Liver (tissue), 9 donors: ENCODE measurements around the gene NUP43. TPM values are rescaled to one million over a fixed set of nuclear protein-coding genes. Genes with fewer than 3 reads are reported as not detected.

ENCODE experiments used
- DNase-seq: peaks from one replicate; pipeline ENCODE4 v3.0.0-alpha.2; 2017; ENCODE audit warnings: low spot score
- H3K27ac ChIP-seq, 2 donors: one replicate each; pipeline ENCODE4 v1.7.0; 2013; ENCODE audit warnings: inconsistent platforms in 2 of 2, low read length in 2 of 2, control low read depth in 1 of 2, low read depth in 1 of 2, mild to moderate bottlenecking in 1 of 2
- H3K27me3 ChIP-seq, 4 donors: one replicate each; pipeline versions ENCODE4 v1.6.1 to v1.7.0; 2013; ENCODE audit warnings: low read length in 3 of 4, inconsistent platforms in 1 of 4, mild to moderate bottlenecking in 1 of 4, moderate library complexity in 1 of 4; ENCODE audit not compliant: control insufficient read depth in 4 of 4, insufficient read depth in 4 of 4
- H3K36me3 ChIP-seq, 4 donors: one replicate each; pipeline versions ENCODE4 v1.6.1 to v1.7.0; 2013; ENCODE audit warnings: low read length in 3 of 4, mild to moderate bottlenecking in 3 of 4, low read depth in 1 of 4, moderate library complexity in 1 of 4; ENCODE audit not compliant: control insufficient read depth in 4 of 4, insufficient read depth in 3 of 4
- H3K4me1 ChIP-seq, 4 donors: one replicate each; pipeline versions ENCODE4 v1.6.1 to v1.7.0; 2013; ENCODE audit warnings: low read length in 3 of 4, mild to moderate bottlenecking in 3 of 4, moderate library complexity in 1 of 4; ENCODE audit not compliant: control insufficient read depth in 4 of 4, insufficient read depth in 4 of 4
- H3K4me3 ChIP-seq, 3 donors: one replicate each; pipeline versions ENCODE4 v1.6.1 to v1.7.0; 2013; ENCODE audit warnings: low read length in 3 of 3, control low read depth in 1 of 3, low read depth in 1 of 3, mild to moderate bottlenecking in 1 of 3
- H3K9ac ChIP-seq, 2 donors: one replicate each; pipeline ENCODE4 v1.7.0; 2013; ENCODE audit warnings: low read length in 2 of 2, mild to moderate bottlenecking in 2 of 2, moderate library complexity in 2 of 2, control low read depth in 1 of 2, low read depth in 1 of 2
- H3K9me3 ChIP-seq, 4 donors: one replicate each; pipeline versions ENCODE4 v1.6.1 to v1.7.0; 2013; ENCODE audit warnings: low read length in 3 of 4; ENCODE audit not compliant: control insufficient read depth in 4 of 4
- EGR1 ChIP-seq, 2 donors: IDR thresholded peaks; 2 replicates each; pipeline ENCODE4 v1.6.1; 2016 to 2018; ENCODE audit warnings: antibody characterized with exemption in 2 of 2, low read depth in 2 of 2
- FOXA1 ChIP-seq: IDR thresholded peaks from 2 replicates; pipeline ENCODE4 v1.6.1; 2016; ENCODE audit warnings: antibody characterized with exemption
- FOXA2 ChIP-seq: IDR thresholded peaks from 2 replicates; pipeline ENCODE4 v1.6.1; 2016; ENCODE audit warnings: antibody characterized with exemption
- GABPA ChIP-seq, 2 donors: IDR thresholded peaks in 1 of 2; conservative IDR thresholded peaks in 1 of 2; 2 replicates each; pipeline ENCODE4 v1.6.1; 2016; ENCODE audit warnings: antibody characterized with exemption in 2 of 2, mild to moderate bottlenecking in 1 of 2, moderate library complexity in 1 of 2
- HNF4A ChIP-seq, 2 donors: conservative IDR thresholded peaks; 2 replicates each; pipeline ENCODE4 v1.6.1; 2016; ENCODE audit warnings: antibody characterized with exemption in 2 of 2, mild to moderate bottlenecking in 2 of 2
- HNF4G ChIP-seq: IDR thresholded peaks from 2 replicates; pipeline ENCODE4 v1.6.1; 2016; ENCODE audit warnings: antibody characterized with exemption
- JUND ChIP-seq, 2 donors: IDR thresholded peaks; 2 replicates each; pipeline ENCODE4 v1.6.1; 2016; ENCODE audit warnings: antibody characterized with exemption in 2 of 2
- NR2F2 ChIP-seq: IDR thresholded peaks from 2 replicates; pipeline ENCODE4 v1.6.1; 2016; ENCODE audit warnings: antibody characterized with exemption
- RAD21 ChIP-seq, 2 donors: IDR thresholded peaks; 2 replicates each; pipeline ENCODE4 v1.6.1; 2016; ENCODE audit warnings: antibody characterized with exemption in 2 of 2, mild to moderate bottlenecking in 2 of 2
- RXRA ChIP-seq, 2 donors: IDR thresholded peaks; 2 replicates each; pipeline ENCODE4 v1.6.1; 2017 to 2018; ENCODE audit warnings: antibody characterized with exemption in 2 of 2, mild to moderate bottlenecking in 1 of 2
- SP1 ChIP-seq: IDR thresholded peaks from 2 replicates; pipeline ENCODE4 v1.6.1; 2018; ENCODE audit warnings: antibody characterized with exemption, mild to moderate bottlenecking
- TAF1 ChIP-seq: conservative IDR thresholded peaks from 2 replicates; pipeline ENCODE4 v1.6.1; 2016; ENCODE audit warnings: antibody characterized with exemption, mild to moderate bottlenecking
- YY1 ChIP-seq: IDR thresholded peaks from 2 replicates; pipeline ENCODE4 v1.6.1; 2016; ENCODE audit warnings: antibody characterized with exemption, mild to moderate bottlenecking
- WGBS: extraction: QIAGEN DNeasy Blood & Tissue Kit; methylation state at CpG from one replicate; pipeline ENCODE4 v1.1.7; 2013; 5-methylcytosine and 5-hydroxymethylcytosine counted together
- polyA plus RNA-seq, 2 donors: library from polyadenylated mRNA; stranded (reverse) in 1 of 2; unstranded in 1 of 2; fragments of 200-250 nt in 1 of 2; fragments of >200 nt in 1 of 2; fragmentation: Nextera tagmentation in 1 of 2; extraction: Ambion mirVana in 1 of 2; gene quantifications; one replicate each; pipeline versions ENCODE4 v1.2.1 to v1.2.3, GENCODE V29; 2013 to 2015
- total RNA-seq, 2 donors: library from RNA; depleted of rRNA; stranded (reverse); fragments of >200 nt; gene quantifications; one replicate each; pipeline ENCODE4 v1.2.3, GENCODE V29; 2014
- TF ChIP-seq, protein P1 (sequence below): IDR thresholded peaks from 2 replicates; pipeline ENCODE4 v1.6.1; 2016; ENCODE audit warnings: antibody characterized with exemption
- TF ChIP-seq, protein P2 (sequence below): IDR thresholded peaks from 2 replicates; pipeline ENCODE4 v1.6.1; 2016; ENCODE audit warnings: antibody characterized with exemption, mild to moderate bottlenecking
- TF ChIP-seq, protein P3 (sequence below): fragments of 150-350 bp; IDR thresholded peaks from 2 replicates; pipeline ENCODE4 v1.5.1; 2017; ENCODE audit warnings: improper control_type of control experiment, low read depth, low read length; ENCODE audit not compliant: missing input control
- TF ChIP-seq, protein P4 (sequence below): IDR thresholded peaks from 2 replicates; pipeline ENCODE4 v1.6.1; 2016; ENCODE audit warnings: antibody characterized with exemption
- TF ChIP-seq, protein P5 (sequence below): IDR thresholded peaks from 2 replicates; pipeline ENCODE4 v1.6.1; 2016; ENCODE audit warnings: antibody characterized with exemption
- donor health status: healthy.
- donor health status: healthy.
- donor health status: healthy.
- donor health status: healthy.
- donor health status: healthy.

Gene NUP43
- total and polyA plus RNA-seq, 4 donors, result 3.2 to 18.5 (median 10.4) TPM

- no peak overlapping the region for H3K9ac ChIP-seq
- TF ChIP-seq HNF4G, result no peak
- TF ChIP-seq, protein P1, sequence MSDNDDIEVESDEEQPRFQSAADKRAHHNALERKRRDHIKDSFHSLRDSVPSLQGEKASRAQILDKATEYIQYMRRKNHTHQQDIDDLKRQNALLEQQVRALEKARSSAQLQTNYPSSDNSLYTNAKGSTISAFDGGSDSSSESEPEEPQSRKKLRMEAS, result no peak
- no peak for TF ChIP-seq EGR1 (IDR thresholded peaks at IDR 0.05; ENCODE audit: low read depth in 2 of 2)
- no peak for TF ChIP-seq FOXA1
- no peak for TF ChIP-seq TAF1
- TF ChIP-seq, protein P2, sequence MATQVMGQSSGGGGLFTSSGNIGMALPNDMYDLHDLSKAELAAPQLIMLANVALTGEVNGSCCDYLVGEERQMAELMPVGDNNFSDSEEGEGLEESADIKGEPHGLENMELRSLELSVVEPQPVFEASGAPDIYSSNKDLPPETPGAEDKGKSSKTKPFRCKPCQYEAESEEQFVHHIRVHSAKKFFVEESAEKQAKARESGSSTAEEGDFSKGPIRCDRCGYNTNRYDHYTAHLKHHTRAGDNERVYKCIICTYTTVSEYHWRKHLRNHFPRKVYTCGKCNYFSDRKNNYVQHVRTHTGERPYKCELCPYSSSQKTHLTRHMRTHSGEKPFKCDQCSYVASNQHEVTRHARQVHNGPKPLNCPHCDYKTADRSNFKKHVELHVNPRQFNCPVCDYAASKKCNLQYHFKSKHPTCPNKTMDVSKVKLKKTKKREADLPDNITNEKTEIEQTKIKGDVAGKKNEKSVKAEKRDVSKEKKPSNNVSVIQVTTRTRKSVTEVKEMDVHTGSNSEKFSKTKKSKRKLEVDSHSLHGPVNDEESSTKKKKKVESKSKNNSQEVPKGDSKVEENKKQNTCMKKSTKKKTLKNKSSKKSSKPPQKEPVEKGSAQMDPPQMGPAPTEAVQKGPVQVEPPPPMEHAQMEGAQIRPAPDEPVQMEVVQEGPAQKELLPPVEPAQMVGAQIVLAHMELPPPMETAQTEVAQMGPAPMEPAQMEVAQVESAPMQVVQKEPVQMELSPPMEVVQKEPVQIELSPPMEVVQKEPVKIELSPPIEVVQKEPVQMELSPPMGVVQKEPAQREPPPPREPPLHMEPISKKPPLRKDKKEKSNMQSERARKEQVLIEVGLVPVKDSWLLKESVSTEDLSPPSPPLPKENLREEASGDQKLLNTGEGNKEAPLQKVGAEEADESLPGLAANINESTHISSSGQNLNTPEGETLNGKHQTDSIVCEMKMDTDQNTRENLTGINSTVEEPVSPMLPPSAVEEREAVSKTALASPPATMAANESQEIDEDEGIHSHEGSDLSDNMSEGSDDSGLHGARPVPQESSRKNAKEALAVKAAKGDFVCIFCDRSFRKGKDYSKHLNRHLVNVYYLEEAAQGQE, result no peak
- TF ChIP-seq SP1, result no peak
- TF ChIP-seq YY1, result no peak
- TF ChIP-seq, protein P3, sequence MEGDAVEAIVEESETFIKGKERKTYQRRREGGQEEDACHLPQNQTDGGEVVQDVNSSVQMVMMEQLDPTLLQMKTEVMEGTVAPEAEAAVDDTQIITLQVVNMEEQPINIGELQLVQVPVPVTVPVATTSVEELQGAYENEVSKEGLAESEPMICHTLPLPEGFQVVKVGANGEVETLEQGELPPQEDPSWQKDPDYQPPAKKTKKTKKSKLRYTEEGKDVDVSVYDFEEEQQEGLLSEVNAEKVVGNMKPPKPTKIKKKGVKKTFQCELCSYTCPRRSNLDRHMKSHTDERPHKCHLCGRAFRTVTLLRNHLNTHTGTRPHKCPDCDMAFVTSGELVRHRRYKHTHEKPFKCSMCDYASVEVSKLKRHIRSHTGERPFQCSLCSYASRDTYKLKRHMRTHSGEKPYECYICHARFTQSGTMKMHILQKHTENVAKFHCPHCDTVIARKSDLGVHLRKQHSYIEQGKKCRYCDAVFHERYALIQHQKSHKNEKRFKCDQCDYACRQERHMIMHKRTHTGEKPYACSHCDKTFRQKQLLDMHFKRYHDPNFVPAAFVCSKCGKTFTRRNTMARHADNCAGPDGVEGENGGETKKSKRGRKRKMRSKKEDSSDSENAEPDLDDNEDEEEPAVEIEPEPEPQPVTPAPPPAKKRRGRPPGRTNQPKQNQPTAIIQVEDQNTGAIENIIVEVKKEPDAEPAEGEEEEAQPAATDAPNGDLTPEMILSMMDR, result no peak
- no peak for TF ChIP-seq RXRA (IDR thresholded peaks at IDR 0.05)
- TF ChIP-seq RAD21 (IDR thresholded peaks at IDR 0.05), result no peak
- no peak overlapping the region for H3K4me3 ChIP-seq
- no peaks in the 10 kb centered on the region for H3K9me3 ChIP-seq
- DNase-seq, result no peak
- peaks cover 8 to 48% (median 27%) of the 10 kb centered on the region in 4 donors for H3K36me3 ChIP-seq
- no peak overlapping the region for H3K27ac ChIP-seq
- 87% methylated on average over 8 of the region's 8 CpGs for WGBS
- no peaks in the 10 kb centered on the region for H3K4me1 ChIP-seq
- no peaks in the 10 kb centered on the region for H3K27me3 ChIP-seq
Observed at GRCh38 chr6:149729824-149730223, 16.5 kb downstream of the NUP43 start.

DNA sequence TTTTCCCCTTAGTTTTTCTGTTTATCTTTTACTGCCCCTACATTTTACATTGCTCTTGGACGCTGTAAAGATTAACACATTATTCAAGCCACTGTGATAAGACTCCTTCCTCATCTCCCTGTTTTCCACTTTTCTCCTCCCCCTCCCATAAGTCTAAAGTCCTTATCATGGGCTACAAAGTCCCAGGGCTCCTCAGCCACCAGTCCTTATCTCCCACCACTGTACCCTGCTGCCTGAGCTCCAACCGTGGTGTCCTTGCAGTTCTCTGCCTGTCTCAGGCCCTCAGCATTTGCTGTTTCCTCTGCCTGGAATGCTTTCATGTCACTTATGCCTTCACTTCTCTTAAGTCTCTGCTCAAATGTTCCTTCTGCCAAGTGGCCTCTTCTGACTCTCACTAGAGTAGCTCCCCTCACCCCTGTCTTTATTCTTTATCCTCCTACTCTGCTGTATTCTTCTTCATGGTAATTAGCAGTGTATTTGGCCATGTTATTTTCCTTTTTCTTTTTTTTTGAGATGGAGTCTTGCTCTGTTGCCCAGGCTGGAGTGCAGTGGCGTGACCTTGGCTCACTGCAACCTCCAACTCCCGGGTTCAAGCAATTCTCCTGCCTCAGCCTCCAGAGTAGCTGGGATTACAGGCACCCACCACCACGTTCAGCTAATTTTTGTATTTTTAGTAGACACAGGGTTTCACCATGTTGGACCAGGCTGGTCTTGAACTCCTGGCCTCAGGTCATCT lies 17.7 kb downstream of the NUP43 start:
- Histone ChIP-seq H3K9ac (no peak overlapping the region), H3K27ac (no peak overlapping the region), H3K9me3 (no peaks in the 10 kb centered on the region), H3K4me1 (no peaks in the 10 kb centered on the region), H3K27me3 (no peaks in the 10 kb centered on the region), H3K4me3 (no peak overlapping the region), H3K36me3 (peaks cover 8 to 43% (median 26%) of the 10 kb centered on the region in 4 donors)
- DNase-seq, result peak; percentile 63
- WGBS, result 88% methylated on average over 5 of the region's 5 CpGs
- no peak for TF ChIP-seq SP1
- TF ChIP-seq HNF4A (conservative IDR thresholded peaks at IDR 0.05), result no peak
- no peak for TF ChIP-seq GABPA (IDR thresholded peaks at IDR 0.05 in 1 of 2, conservative IDR thresholded peaks at IDR 0.05 in 1 of 2)
- TF ChIP-seq NR2F2, result no peak
- no peak for TF ChIP-seq HNF4G
- TF ChIP-seq YY1, result no peak
- TF ChIP-seq FOXA1, result no peak
- TF ChIP-seq RAD21 (IDR thresholded peaks at IDR 0.05), result no peak
- no peak for TF ChIP-seq TAF1
- TF ChIP-seq, protein P3, result no peak
- TF ChIP-seq FOXA2, result no peak
- TF ChIP-seq, protein P1, result no peak
- TF ChIP-seq JUND (IDR thresholded peaks at IDR 0.05), result no peak
- TF ChIP-seq, protein P4, sequence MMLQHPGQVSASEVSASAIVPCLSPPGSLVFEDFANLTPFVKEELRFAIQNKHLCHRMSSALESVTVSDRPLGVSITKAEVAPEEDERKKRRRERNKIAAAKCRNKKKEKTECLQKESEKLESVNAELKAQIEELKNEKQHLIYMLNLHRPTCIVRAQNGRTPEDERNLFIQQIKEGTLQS, result no peak
- TF ChIP-seq, protein P5, sequence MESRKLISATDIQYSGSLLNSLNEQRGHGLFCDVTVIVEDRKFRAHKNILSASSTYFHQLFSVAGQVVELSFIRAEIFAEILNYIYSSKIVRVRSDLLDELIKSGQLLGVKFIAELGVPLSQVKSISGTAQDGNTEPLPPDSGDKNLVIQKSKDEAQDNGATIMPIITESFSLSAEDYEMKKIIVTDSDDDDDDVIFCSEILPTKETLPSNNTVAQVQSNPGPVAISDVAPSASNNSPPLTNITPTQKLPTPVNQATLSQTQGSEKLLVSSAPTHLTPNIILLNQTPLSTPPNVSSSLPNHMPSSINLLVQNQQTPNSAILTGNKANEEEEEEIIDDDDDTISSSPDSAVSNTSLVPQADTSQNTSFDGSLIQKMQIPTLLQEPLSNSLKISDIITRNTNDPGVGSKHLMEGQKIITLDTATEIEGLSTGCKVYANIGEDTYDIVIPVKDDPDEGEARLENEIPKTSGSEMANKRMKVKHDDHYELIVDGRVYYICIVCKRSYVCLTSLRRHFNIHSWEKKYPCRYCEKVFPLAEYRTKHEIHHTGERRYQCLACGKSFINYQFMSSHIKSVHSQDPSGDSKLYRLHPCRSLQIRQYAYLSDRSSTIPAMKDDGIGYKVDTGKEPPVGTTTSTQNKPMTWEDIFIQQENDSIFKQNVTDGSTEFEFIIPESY, result no peak
